NOMO-1 treated with DMSO at 0.1 percent for 48 hours (cell line): ENCODE results near the gene TMEM255A.
A peak's percentile ranks its signal among the peaks of the same experiment; 100 is the strongest.

ENCODE experiments used
- DNase-seq: peaks from one replicate; lab custom pipeline; 2025; ENCODE audit not compliant: unreplicated experiment; lab: John Stamatoyannopoulos, UW

Gene TMEM255A

GRCh38 chrX:120271218-120271617 lies 40.0 kb downstream of the TMEM255A start:
- DNase-seq = no peak

GRCh38 chrX:120270567-120270966 lies 40.7 kb downstream of the TMEM255A start:
- no peak for DNase-seq

GRCh38 chrX:120269373-120270035 lies 41.8 kb downstream of the TMEM255A start:
- DNase-seq = peak; percentile 31

- peak; percentile 40 for DNase-seq
Observed at GRCh38 chrX:120264341-120264740, 46.9 kb downstream of the TMEM255A start.

GRCh38 chrX:120262859-120263708 lies 48.2 kb downstream of the TMEM255A start:
- peak; percentile 87 for DNase-seq

- DNase-seq = no peak
Observed at GRCh38 chrX:120260369-120260768, 50.9 kb downstream of the TMEM255A start.

GRCh38 chrX:120253784-120254183 lies 57.5 kb downstream of the TMEM255A start:
- no peak for DNase-seq

GRCh38 chrX:120251471-120252011 lies 59.7 kb downstream of the TMEM255A start:
- DNase-seq = peak; percentile 4

- peak; percentile 86 for DNase-seq
Observed at GRCh38 chrX:120250522-120251271, 60.6 kb downstream of the TMEM255A start, which contains the start of gene ZBTB33. Gene ZBTB33 (plus strand): TSS chrX:120250812. CDS start chrX:120253416, 2,604 bp downstream.

GRCh38 chrX:120244735-120245498 lies 66.3 kb downstream of the TMEM255A start:
- peak; percentile 50 for DNase-seq

- no peak for DNase-seq
Observed at GRCh38 chrX:120244395-120244734, 66.9 kb downstream of the TMEM255A start.

GRCh38 chrX:120242813-120243212 lies 68.4 kb downstream of the TMEM255A start:
- DNase-seq = no peak

GRCh38 chrX:120238933-120239332 lies 72.3 kb downstream of the TMEM255A start:
- DNase-seq = no peak

- no peak for DNase-seq
Observed at GRCh38 chrX:120236687-120237479, 74.4 kb downstream of the TMEM255A start.

- DNase-seq = no peak
Observed at GRCh38 chrX:120235284-120235683, 76.0 kb downstream of the TMEM255A start.

- no peak for DNase-seq
Observed at GRCh38 chrX:120228187-120228908, 82.9 kb downstream of the TMEM255A start.

GRCh38 chrX:120224388-120224787 lies 86.9 kb downstream of the TMEM255A start:
- DNase-seq = no peak

- DNase-seq = no peak
Observed at GRCh38 chrX:120223374-120223773, 87.9 kb downstream of the TMEM255A start.
